HEK293T (cell line): ENCODE results near the gene FANCI.

Source experiments
- CTCF ChIA-PET: fragments of 350-600 bp; formaldehyde crosslinking; extraction: SDS; loops from one replicate; lab custom pipeline; 2021; ENCODE audit warnings: antibody characterized with exemption, inconsistent platforms; lab: Yijun Ruan, JAX
- POLR2A ChIA-PET: fragments of 350-600 bp; formaldehyde crosslinking; extraction: SDS; loops from one replicate; lab custom pipeline; 2020; ENCODE audit warnings: antibody characterized with exemption, inconsistent platforms; lab: Yijun Ruan, JAX
- DNase-seq: peaks from one replicate; pipeline ENCODE4 v3.0.0; 2012; ENCODE audit warnings: mixed read lengths; ENCODE audit errors: extremely low spot score
- ARNT ChIP-seq: fragments of 450-650 bp; IDR thresholded peaks from 2 replicates; pipeline ENCODE4 v1.6.1; 2017; ENCODE audit warnings: mild to moderate bottlenecking
- BHLHE40 ChIP-seq: fragments of 450-650 bp; IDR thresholded peaks from 2 replicates; pipeline ENCODE4 v1.6.1; 2016; ENCODE audit warnings: mild to moderate bottlenecking, moderate library complexity, borderline replicate concordance
- CTBP1 ChIP-seq: fragments of 450-650 bp; IDR thresholded peaks from 2 replicates; pipeline ENCODE4 v1.6.1; 2016; ENCODE audit warnings: borderline replicate concordance
- ELF4 ChIP-seq: fragments of 450-650 bp; IDR thresholded peaks from 2 replicates; pipeline ENCODE4 v1.6.1; 2017; ENCODE audit warnings: antibody characterized with exemption
- FOXA1 ChIP-seq: fragments of 450-650 bp; IDR thresholded peaks from 2 replicates; pipeline ENCODE4 v1.6.1; 2016; ENCODE audit warnings: mild to moderate bottlenecking
- FOXK2 ChIP-seq: fragments of 450-650 bp; IDR thresholded peaks from 2 replicates; pipeline ENCODE4 v1.6.1; 2016; ENCODE audit warnings: mild to moderate bottlenecking
- FOXM1 ChIP-seq: fragments of 450-650 bp; IDR thresholded peaks from 2 replicates; pipeline ENCODE4 v1.6.1; 2017; ENCODE audit warnings: mild to moderate bottlenecking, borderline replicate concordance
- HDGF ChIP-seq: fragments of 450-650 bp; IDR thresholded peaks from 2 replicates; pipeline ENCODE4 v1.6.1; 2017; ENCODE audit warnings: antibody characterized with exemption, borderline replicate concordance
- L3MBTL2 ChIP-seq: fragments of 450-650 bp; conservative IDR thresholded peaks from 2 replicates; pipeline ENCODE4 v1.6.1; 2016; ENCODE audit warnings: mild to moderate bottlenecking
- LEF1 ChIP-seq: fragments of 450-650 bp; IDR thresholded peaks from 2 replicates; pipeline ENCODE4 v1.6.1; 2017; ENCODE audit warnings: mild to moderate bottlenecking, borderline replicate concordance
- NFRKB ChIP-seq: fragments of 450-650 bp; IDR thresholded peaks from 2 replicates; pipeline ENCODE4 v1.6.1; 2016; ENCODE audit warnings: mild to moderate bottlenecking, moderate library complexity
- SP1 ChIP-seq: fragments of 450-650 bp; IDR thresholded peaks from 2 replicates; pipeline ENCODE4 v1.6.1; 2017
- SUZ12 ChIP-seq: fragments of 450-650 bp; IDR thresholded peaks from 2 replicates; pipeline ENCODE4 v1.6.1; 2016; ENCODE audit warnings: mild to moderate bottlenecking
- TARDBP ChIP-seq: fragments of 450-650 bp; IDR thresholded peaks from 2 replicates; pipeline ENCODE4 v1.6.1; 2016
- ZNF384 ChIP-seq: fragments of 450-650 bp; IDR thresholded peaks from 2 replicates; pipeline ENCODE4 v1.6.1; 2016
- TF ChIP-seq, protein P1 (sequence below): fragments of 450-650 bp; IDR thresholded peaks from 2 replicates; pipeline ENCODE4 v1.6.1; 2016

Gene FANCI

DNA sequence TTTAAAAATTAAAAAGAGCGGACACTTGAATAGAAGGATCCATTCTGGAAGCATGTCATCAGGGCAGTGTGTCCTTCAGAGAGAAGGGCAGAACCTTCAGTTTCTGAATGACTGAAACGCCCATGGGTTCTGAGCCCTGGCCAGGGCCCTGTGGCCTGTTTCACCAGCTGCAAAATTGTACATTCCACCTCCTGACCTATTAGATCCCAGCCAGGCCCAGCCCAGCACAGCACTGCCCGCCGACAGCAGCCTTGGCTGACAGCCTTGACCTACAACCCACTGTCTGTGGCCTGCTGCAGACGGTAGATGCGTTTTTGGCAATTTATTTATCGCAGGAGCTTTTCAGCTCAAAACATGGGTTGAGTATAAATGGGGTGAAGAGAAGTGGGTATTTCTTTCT lies 96.8 kb downstream of the FANCI start:
- no peak for TF ChIP-seq HDGF
- TF ChIP-seq FOXM1 = no peak
- TF ChIP-seq L3MBTL2 = no peak
- TF ChIP-seq SP1 = no peak
- TF ChIP-seq TARDBP = no peak
- TF ChIP-seq, protein P1, sequence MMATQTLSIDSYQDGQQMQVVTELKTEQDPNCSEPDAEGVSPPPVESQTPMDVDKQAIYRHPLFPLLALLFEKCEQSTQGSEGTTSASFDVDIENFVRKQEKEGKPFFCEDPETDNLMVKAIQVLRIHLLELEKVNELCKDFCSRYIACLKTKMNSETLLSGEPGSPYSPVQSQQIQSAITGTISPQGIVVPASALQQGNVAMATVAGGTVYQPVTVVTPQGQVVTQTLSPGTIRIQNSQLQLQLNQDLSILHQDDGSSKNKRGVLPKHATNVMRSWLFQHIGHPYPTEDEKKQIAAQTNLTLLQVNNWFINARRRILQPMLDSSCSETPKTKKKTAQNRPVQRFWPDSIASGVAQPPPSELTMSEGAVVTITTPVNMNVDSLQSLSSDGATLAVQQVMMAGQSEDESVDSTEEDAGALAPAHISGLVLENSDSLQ = no peak
- TF ChIP-seq FOXK2 = no peak
- TF ChIP-seq ELF4 = no peak
- no peak for TF ChIP-seq ZNF384
- TF ChIP-seq SUZ12 = no peak
- TF ChIP-seq LEF1 = no peak
- no peak for TF ChIP-seq FOXA1
- no peak for TF ChIP-seq BHLHE40
- POLR2A ChIA-PET = no interaction called here
- CTCF ChIA-PET = interaction anchor here (1.2 kb wide), 1 partner anchor 90 kb away, joined by 4 read pairs; no protein-coding TSS in a partner anchor
- DNase-seq = no peak

DNA sequence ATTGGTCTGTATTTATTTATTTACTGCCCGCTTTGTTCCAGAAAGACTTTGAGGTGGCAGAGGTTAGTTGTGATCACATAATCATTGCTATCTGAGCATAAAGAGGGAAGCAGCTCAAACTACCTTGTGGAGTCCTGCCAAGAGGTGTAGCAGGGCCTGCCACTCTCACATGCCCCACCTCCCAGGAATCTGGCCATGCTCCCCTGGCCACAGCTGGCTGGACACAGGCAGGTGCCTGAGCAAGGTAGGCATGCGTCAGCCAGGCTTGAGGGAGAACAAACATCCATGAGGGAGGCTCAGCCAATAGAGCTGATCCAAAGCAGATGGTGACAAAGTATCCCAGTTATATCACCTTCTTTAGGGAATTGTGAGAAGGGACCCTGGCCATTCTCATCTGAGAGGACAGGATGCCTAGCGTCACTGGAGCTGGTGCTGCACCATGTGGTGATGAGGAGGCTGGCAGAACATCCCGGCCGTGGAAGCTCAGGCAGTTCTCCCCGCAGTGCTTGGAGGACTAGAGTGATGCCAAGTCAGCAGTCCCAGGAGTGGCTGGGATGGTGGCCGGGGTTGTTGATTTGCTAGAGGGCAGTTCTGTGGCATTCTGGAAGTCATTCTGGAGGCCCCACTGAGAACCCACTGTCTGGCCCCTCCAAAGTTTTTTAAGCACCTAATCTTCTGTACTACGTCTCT lies 97.7 kb downstream of the FANCI start:
- ChIA-PET CTCF (interaction anchor here (1.2 kb wide), 1 partner anchor 89 kb away, joined by 4 read pairs; no protein-coding TSS in a partner anchor), POLR2A (no interaction called here)
- no peak for TF ChIP-seq ZNF384
- TF ChIP-seq FOXM1 = no peak
- TF ChIP-seq, protein P1 = no peak
- TF ChIP-seq CTBP1 = no peak
- no peak for TF ChIP-seq BHLHE40
- no peak for TF ChIP-seq FOXK2
- no peak for TF ChIP-seq HDGF
- DNase-seq = no peak

DNA sequence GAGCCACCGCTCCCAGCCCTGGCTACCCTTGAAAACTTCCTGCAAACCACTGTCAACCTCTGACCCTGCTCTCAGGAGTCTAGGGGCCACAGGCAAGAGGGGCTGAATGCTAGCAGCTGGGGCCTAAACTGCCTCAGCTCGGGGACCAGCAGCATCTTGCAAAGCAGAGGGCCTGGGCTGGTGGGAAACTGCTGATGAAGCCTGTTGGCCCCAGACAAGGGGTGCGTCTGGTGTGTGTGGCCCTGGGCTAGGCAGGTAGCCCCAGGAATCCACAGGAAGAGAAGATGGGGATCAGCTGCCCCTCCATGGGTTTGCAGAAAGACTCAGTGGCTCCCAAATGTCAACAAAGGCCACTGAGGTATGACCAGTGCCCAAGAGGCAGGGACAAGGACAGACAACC lies 99.1 kb downstream of the FANCI start:
- no peak for DNase-seq
- ChIA-PET POLR2A (interaction anchor here (1.9 kb wide), 1 partner anchor 9 kb away, joined by 6 read pairs; the partner anchor contains the start of gene POLG), CTCF (no interaction called here)
- no peak for TF ChIP-seq ARNT
- TF ChIP-seq NFRKB = no peak
- no peak for TF ChIP-seq FOXM1
- TF ChIP-seq CTBP1 = no peak
- TF ChIP-seq SP1 = no peak
- no peak for TF ChIP-seq ZNF384
- TF ChIP-seq ELF4 = no peak
- TF ChIP-seq LEF1 = no peak
- TF ChIP-seq TARDBP = no peak

DNA sequence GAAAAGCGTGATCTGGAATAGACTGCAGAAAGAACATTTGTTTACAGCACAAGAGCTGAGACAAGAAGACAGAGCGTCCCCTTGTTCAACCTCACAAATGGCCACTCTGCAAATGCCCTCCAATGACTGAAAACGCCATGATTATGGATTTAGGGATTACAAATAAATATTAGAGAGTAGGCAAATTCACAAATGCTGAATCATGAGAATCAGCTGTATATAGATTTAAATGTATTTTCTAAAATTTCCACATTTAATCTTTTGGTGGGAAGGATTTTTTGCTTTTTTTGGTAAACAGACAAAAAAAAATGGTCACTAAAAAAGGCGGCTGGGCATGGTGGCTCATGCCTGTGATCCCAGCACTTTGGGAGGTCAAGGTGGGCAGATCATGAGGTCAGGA lies 101.5 kb downstream of the FANCI start:
- POLR2A ChIA-PET = no interaction called here
- CTCF ChIA-PET = interaction anchor here (0.6 to 2.2 kb wide), 3 partner anchors 11 to 72 kb away, joined by 3 to 16 read pairs (median 7); no protein-coding TSS in a partner anchor
- TF ChIP-seq CTBP1 = no peak
- no peak for TF ChIP-seq SUZ12
- TF ChIP-seq LEF1 = no peak
- TF ChIP-seq SP1 = no peak
- TF ChIP-seq FOXA1 = no peak
- TF ChIP-seq FOXK2 = no peak
- TF ChIP-seq ZNF384 = no peak
- no peak for TF ChIP-seq BHLHE40
- TF ChIP-seq L3MBTL2 = no peak
- TF ChIP-seq FOXM1 = no peak
- TF ChIP-seq, protein P1 = no peak
- no peak for TF ChIP-seq HDGF
- TF ChIP-seq ARNT = no peak
- no peak for TF ChIP-seq TARDBP
- TF ChIP-seq ELF4 = no peak
- TF ChIP-seq NFRKB = no peak
- DNase-seq = no peak

DNA sequence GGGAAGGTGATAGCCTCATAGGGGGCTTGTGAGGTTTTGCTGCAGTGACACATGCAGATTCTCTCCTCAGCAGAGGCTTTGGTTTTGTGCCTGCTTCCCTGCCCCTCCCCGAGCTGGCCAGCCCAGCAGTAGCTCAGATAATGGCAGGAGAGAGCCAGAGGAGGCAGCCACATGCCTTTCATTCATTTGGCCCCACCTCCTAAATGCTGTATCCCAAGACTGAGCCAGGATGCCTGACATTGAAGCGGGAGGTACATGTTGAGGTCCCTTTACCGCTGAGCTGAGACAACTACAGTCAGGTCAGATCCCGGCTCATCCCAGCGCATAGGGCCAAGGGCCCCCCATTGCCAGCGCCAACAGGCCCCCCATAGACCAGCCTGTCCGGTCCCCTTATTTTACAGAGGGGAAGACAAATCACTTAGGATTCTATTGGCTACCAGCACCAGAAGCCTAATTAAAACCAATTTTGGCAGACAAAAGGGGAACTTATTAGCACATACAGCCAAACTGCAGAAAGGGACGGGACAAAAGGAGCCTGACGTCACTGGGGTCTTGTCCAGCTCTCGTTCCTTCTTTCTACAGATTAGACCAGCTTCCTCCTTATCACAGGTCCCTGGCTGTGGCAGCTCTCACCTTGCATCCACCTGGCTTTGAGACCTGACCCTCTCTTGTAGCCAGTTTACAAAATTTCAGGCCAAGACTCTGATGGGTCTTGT lies 102.9 kb downstream of the FANCI start:
- TF ChIP-seq FOXM1 = no peak
- TF ChIP-seq TARDBP = no peak
- no peak for TF ChIP-seq FOXK2
- no peak for TF ChIP-seq CTBP1
- no peak for TF ChIP-seq NFRKB
- ChIA-PET CTCF (interaction anchor here (1.0 to 2.2 kb wide), 3 partner anchors 10 to 53 kb away, joined by 4 to 16 read pairs (median 7); no protein-coding TSS in a partner anchor), POLR2A (interaction anchor here (0.8 to 1.4 kb wide), 3 partner anchors 11 to 228 kb away, joined by 3 to 6 read pairs (median 4); partner anchors contain the start of genes POLG and TICRR)
- no peak for DNase-seq

DNA sequence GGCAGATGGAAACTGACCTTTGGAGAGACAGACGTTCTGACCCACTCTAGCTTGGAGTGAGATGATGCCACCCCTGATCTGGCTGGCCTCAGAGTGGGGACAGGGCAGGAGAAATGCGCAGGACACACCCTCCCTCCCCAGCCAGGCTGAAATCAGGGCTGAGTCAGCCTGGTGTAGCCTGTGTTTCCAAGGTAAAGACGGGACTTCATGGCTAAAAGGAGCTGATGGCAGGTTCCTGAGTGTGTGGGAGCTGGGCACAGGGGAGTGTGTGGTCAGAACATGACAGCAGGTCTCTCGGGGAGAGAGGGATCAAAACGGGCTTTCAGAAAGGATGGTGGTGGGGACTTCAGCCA lies 105.4 kb downstream of the FANCI start:
- TF ChIP-seq LEF1 (no peak), FOXK2 (no peak), HDGF (no peak), TARDBP (no peak), ZNF384 (no peak), ARNT (no peak), BHLHE40 (no peak), ELF4 (no peak), FOXM1 (no peak), SP1 (no peak), NFRKB (no peak), CTBP1 (no peak), L3MBTL2 (no peak), SUZ12 (no peak)
- TF ChIP-seq, protein P1 = no peak

More for the DNA sequence above, 105.4 kb downstream of the FANCI start:
- CTCF ChIA-PET = interaction anchor here (0.9 to 1.2 kb wide), 2 partner anchors 9 to 81 kb away, joined by 3 to 4 read pairs; no protein-coding TSS in a partner anchor
- no peak for DNase-seq
- POLR2A ChIA-PET = no interaction called here
